ENCODE measurements around the gene RABL3. TPM values are rescaled to one million over a fixed set of nuclear protein-coding genes. Genes with fewer than 3 reads are reported as not detected.

The RABL3 gene
- total and polyA plus RNA-seq, 12 donors: 2.8 to 33.9 (median 20.4) TPM

DNA sequence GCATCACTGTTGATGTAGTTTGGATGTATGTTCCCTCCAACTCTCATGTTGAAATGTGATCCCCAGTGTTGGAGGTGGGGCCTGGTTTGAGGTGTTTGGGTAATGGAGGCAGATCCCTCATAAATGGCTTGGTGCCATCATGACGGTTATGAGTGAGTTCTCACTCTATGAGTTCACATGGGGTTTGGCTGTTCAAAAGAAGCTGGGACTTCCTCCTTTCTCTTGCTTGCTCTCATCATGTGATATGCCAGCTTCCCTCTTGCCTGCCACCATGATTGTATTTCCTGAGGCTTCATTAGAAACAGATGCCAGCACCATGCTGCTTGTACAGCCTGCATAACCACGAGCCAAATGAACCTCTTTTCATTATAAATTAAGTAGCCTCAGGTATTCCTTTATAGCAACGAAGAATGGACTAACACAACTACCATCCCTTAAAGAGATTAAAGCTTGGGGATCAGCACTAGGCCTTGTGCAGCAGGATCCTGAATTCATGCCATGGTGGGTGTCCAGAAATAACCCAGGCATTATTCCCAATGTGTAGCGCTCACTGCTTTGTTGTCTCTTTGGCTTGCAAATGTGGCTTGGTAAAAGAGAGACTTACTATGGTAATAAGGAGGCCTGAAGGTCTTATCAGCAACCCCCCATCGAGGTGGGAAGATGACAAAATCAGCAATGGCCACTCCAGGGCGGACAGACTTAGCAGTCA is 104.3 kb downstream of the RABL3 start:
- WGBS, 2 donors: 80 to 83% methylated on average over 6 of the region's 6 CpGs
- Histone ChIP-seq H3K9me3 (peaks cover 0 to 3% (median 0%) of the 10 kb centered on the region in 11 donors), H3K27me3 (no peaks in the 10 kb centered on the region), H3K27ac (no peak overlapping the region), H3K4me3 (no peak overlapping the region), H3K4me1 (peaks cover 0 to 8% (median 0%) of the 10 kb centered on the region in 9 donors), H3K36me3 (no peaks in the 10 kb centered on the region)
- ATAC-seq (no peak), DNase-seq (no peak)
- TF ChIP-seq, protein P1, sequence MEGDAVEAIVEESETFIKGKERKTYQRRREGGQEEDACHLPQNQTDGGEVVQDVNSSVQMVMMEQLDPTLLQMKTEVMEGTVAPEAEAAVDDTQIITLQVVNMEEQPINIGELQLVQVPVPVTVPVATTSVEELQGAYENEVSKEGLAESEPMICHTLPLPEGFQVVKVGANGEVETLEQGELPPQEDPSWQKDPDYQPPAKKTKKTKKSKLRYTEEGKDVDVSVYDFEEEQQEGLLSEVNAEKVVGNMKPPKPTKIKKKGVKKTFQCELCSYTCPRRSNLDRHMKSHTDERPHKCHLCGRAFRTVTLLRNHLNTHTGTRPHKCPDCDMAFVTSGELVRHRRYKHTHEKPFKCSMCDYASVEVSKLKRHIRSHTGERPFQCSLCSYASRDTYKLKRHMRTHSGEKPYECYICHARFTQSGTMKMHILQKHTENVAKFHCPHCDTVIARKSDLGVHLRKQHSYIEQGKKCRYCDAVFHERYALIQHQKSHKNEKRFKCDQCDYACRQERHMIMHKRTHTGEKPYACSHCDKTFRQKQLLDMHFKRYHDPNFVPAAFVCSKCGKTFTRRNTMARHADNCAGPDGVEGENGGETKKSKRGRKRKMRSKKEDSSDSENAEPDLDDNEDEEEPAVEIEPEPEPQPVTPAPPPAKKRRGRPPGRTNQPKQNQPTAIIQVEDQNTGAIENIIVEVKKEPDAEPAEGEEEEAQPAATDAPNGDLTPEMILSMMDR (IDR thresholded peaks at IDR 0.05): no peak
- intact Hi-C loops (cut with DNase I): no loop called here

DNA sequence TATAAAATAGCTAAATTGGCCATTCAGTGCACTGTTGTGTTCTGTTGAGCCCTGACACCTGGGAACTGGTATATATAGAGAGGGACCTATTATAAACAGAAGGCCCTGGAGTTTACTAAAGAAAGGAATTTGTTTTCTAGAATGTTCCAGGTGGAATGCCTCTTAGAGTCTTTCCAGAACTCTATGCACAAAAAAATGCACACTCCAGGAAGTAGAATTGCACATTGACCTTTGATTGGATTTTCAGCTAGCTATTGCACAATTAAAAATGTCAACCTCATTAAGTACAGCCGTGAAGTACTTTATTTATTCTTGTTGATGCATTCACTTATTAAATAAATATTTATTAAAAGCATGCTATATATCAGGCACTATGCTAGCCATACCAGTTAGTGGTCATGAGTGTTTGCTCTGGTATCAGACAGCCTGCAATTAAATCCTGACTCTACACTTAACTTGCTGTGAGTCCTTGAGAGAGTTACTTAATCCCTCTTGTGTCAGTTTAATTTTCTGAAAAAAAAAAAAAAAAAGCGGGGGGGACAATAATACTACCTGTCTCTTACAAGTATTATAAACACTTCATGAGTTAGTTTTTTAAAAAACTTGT is 105.4 kb downstream of the RABL3 start:
- no peak overlapping the region for H3K4me3 ChIP-seq
- 88 to 93% methylated on average over 2 of the region's 2 CpGs for WGBS, 2 donors
- intact Hi-C loops (cut with DNase I): no loop called here
- H3K36me3 ChIP-seq: no peaks in the 10 kb centered on the region
- TF ChIP-seq, protein P1 (IDR thresholded peaks at IDR 0.05): no peak
- H3K27me3 ChIP-seq: no peaks in the 10 kb centered on the region
- ATAC-seq (no peak), DNase-seq (no peak)
- H3K27ac ChIP-seq: no peak overlapping the region
- peaks cover 0 to 6% (median 0%) of the 10 kb centered on the region in 9 donors for H3K4me1 ChIP-seq
- peaks cover 0 to 3% (median 0%) of the 10 kb centered on the region in 11 donors for H3K9me3 ChIP-seq

Other genes with a start within 250 kb of the RABL3 start
- 100 to 1,000 TPM; 347 to 581 (median 535) TPM for gene NDUFB4, start 146.2 kb downstream of the RABL3 start, total RNA-seq
- gene NDUFB4, start 146.2 kb downstream of the RABL3 start, polyA plus RNA-seq: 100 to 1,000 TPM; 527 to 567 TPM
- 1 to 10 TPM in 1 of 10 donors, not detected in 9; 1.2 TPM for gene HGD, start 60.3 kb downstream of the RABL3 start, total RNA-seq
- under 1 TPM in 1 of 2 donors, not detected in 1; 0.12 TPM for gene HGD, start 60.3 kb downstream of the RABL3 start, polyA plus RNA-seq
- 10 to 100 TPM in 8 of 10 donors, 1 to 10 TPM in 2; 7.9 to 16.2 (median 11.7) TPM for gene GTF2E1, start 228 bp upstream of the RABL3 start, total RNA-seq
- gene GTF2E1, start 228 bp upstream of the RABL3 start, polyA plus RNA-seq: 1 to 10 TPM; 3.7 to 4.2 TPM
- not detected for gene STXBP5L, start 165.7 kb upstream of the RABL3 start, total RNA-seq
- not detected for gene STXBP5L, start 165.7 kb upstream of the RABL3 start, polyA plus RNA-seq